Measurements from ENCODE around the gene APOBEC3B. TPM values are rescaled to one million over a fixed set of nuclear protein-coding genes. Genes with fewer than 3 reads are reported as not detected.

Gene APOBEC3B
- total and polyA plus RNA-seq, 9 of the 15 experiments (the other 6 are each of a cell fraction or from before 2014, with no cell fraction given), result 5.9 to 166 (median 43.2) TPM

GRCh38 chr22:38965614-38966379, 16.4 kb upstream of the APOBEC3B start (continued):
- TF ChIP-seq ZNF584 (CRISPR knock-in tag; IDR thresholded peaks at IDR 0.05; ENCODE audit: low read depth) (no peak), ZNF583 (CRISPR knock-in tag; IDR thresholded peaks at IDR 0.05) (no peak), POLR2B (IDR thresholded peaks at IDR 0.05; ENCODE audit: low read depth, partially characterized antibody) (no peak), MCM2 (IDR thresholded peaks at IDR 0.05; ENCODE audit: low read depth) (no peak), TAF15 (IDR thresholded peaks at IDR 0.05; ENCODE audit: low read depth, low read length) (no peak), MED1 (CRISPR knock-in tag; IDR thresholded peaks at IDR 0.05; ENCODE audit: borderline replicate concordance) (no peak), MAFK (IDR thresholded peaks at IDR 0.05; ENCODE audit: low read length) (no peak), SIN3B (IDR thresholded peaks at IDR 0.05; ENCODE audit: low read depth) (no peak), RBM15 (IDR thresholded peaks at IDR 0.05; ENCODE audit: insufficient read depth, low read length) (no peak), CBFA2T3 (IDR thresholded peaks at IDR 0.05) (peak; percentile 73), CBX8 (IDR thresholded peaks at IDR 0.05; ENCODE audit: borderline replicate concordance, extremely low read depth, low read depth, low read length, poor library complexity, severe bottlenecking) (no peak), COPS2 (conservative IDR thresholded peaks at IDR 0.05) (no peak), IRF9 (tag; IDR thresholded peaks at IDR 0.05) (no peak), CLOCK (CRISPR knock-in tag; IDR thresholded peaks at IDR 0.05; ENCODE audit: borderline replicate concordance) (no peak), TAF1 (IDR thresholded peaks at IDR 0.05; ENCODE audit: control insufficient read depth, extremely low read depth, insufficient read depth, low read length, severe bottlenecking) (no peak), MAZ (CRISPR knock-in tag; conservative IDR thresholded peaks at IDR 0.05 in 1 of 2, IDR thresholded peaks at IDR 0.05 in 1 of 2) (no peak), OTX1 (CRISPR knock-in tag; IDR thresholded peaks at IDR 0.05) (no peak), NR2F6 (CRISPR knock-in tag; IDR thresholded peaks at IDR 0.05) (no peak), PHTF2 (CRISPR knock-in tag; IDR thresholded peaks at IDR 0.05) (no peak), AFF1 (IDR thresholded peaks at IDR 0.05; ENCODE audit: low read depth in 1 of 2, partially characterized antibody in 2 of 2) (no peak), ZNF431 (CRISPR knock-in tag; IDR thresholded peaks at IDR 0.05) (no peak)

Measured in K562 (cell line).